HG03066 (cell line): ENCODE data around the gene TRAPPC5.

Experiments used
- ATAC-seq: cut with Tn5 transposase; IDR thresholded peaks from one replicate; pipeline ENCODE4 v1.9.1; 2021; ENCODE audit warnings: low read depth; ENCODE audit not compliant: unreplicated experiment

The TRAPPC5 gene

DNA sequence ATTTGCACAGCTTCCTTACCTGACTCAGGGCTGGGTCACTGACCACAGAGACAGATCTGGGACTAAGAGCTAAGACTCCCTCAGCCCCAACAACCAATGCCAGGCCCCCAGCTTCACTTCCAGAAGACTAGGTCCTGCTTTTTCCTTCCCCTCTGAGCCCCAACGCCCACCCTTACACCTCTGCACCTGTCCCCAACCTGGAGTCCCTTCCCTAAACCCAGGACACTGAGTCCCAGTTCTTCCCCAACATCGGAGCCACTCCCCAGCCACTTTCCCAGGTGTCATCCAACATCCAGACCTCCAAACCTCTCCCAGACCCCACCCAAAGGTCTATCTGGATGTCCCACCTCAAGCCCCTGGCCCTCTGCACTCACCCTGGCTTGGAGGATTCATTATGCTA lies 18.4 kb downstream of the TRAPPC5 start:
- ATAC-seq, result no peak

DNA sequence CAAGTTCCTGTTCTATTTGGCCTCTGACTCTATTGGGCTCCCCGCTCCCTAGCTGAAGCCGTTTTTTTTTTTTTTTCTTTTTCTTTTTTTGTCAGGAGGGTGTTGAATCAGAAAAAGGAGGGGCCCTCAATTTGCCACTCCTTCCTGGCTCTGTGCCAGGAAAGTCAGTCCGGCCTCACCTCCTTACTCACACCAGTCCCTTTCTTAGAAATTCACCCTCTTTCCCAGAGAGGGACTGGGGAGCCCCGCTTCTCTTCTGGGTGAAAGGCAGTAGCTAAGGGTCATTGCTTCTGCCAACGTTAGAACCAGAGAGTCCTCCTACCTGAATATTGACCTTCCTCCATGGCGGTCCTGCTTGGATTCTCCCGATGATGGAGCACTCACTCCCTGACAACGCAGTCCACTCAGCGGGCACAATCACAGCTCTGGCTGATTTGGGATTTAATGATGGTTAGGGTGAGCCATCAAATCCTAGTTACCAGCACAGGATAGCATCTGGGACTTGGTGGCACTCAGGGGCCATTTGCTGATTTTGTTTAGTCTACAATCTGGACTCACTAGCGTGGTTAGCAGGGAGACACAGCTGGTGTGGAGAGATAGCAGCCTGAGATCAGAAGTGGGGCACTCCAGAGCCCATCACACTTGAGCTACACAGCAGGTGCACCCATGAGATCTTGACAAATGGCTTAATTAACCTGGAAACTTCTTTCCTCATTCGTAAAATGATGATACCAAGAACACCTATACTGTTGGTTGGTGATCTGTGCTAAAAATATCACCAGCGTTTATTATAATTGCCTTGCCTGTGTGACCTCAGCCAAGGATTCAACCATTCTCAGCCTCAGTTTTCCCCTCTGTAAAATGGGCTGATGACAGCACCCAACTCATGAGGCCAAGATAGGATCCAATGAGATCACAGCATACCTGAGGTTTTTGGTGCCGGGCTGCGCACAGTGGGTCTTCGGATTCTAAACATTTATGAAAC lies 19.1 kb downstream of the TRAPPC5 start:
- ATAC-seq, result no peak

DNA sequence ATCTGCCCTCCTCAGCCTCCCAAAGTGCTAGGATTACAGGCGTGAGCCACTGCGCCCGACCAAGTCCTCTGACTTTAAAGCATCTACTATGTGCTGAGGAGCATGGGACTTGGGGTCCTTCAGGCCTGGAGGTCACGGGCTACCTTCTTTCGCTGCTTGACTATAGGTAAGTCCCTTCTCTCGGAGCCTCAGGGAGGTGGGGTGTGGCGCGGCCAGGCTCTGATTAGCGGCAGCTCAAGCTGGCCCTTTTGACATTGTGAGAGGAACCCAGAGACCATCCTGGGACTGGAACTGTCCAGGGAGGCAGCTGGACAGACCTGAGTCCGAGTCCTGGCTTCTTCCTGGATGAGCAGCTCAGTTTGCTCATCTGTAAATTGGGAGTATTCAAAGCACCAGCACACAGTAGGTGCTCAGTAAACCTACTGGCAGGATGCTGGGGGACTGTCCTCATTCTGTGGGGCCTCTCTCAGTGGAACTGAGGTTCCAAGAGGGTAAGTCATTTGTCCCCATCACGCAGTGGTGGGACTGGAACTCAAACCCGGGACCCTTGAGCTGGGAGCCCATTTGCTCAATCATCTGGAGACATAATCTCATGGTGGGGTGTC lies 20.5 kb downstream of the TRAPPC5 start:
- ATAC-seq, result no peak

DNA sequence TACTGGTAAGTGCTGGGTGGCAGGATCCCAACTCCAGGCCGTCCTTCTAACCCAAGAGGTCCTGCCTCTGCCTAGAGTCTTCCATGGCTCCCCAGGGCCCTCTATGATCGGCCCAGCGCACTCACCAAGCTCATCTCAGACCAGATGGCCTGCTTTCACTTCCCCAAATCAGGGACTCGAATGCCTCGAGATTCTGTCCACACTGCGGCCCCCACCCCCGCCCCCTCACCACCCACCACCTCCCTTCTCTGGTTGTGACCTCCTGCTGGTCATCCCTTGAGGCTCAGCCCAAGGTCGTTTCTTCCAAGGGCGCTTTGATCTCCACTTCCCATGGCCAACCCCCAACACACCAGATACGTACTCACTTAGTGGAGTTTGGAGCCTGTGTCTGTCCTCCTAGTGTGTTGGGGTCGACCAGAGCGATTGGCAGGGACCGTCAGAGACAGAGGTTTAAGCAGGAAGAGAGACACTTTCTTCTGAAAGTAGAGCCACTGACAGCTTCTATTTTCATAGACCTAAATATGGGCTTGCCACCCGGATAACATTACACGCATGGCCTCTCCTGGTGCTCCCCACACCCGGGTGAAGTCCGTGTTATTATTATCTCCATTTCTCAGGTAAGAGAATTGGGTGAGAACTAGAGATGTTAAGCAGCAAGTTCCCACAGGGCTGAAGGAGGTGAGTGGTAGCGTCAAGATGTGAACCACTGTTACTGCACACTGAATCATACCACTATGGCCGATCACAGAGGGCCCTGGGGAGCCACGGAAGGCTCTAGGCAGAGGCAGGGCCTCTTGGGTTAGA lies 21.2 kb downstream of the TRAPPC5 start, which contains the start of gene FCER2:
TSS of gene FCER2 (minus strand) at position 478 of the 804 bp plus-strand sequence. CDS start 2,371 bp downstream, outside the sequence.
- ATAC-seq, result peak; percentile 49

DNA sequence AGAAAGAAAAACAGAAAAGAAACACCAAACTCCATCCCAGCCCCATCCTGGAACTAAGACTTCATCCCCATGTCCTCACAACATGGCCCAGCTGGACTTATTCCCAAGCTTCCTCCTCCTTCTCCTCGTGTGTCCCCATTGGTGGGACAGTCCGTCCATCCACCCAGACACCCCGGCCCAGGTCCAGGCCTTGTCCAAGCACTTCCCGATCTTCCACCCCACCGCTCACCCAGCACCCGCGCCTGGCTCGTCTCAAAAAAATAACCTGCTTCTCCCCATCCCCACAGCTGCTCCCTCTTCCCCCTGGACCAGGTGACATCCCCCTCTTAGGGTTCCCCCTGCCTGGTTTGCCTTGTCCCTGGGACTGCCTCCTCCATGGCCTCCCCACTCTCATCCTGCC lies 22.7 kb downstream of the TRAPPC5 start:
- ATAC-seq, result no peak

DNA sequence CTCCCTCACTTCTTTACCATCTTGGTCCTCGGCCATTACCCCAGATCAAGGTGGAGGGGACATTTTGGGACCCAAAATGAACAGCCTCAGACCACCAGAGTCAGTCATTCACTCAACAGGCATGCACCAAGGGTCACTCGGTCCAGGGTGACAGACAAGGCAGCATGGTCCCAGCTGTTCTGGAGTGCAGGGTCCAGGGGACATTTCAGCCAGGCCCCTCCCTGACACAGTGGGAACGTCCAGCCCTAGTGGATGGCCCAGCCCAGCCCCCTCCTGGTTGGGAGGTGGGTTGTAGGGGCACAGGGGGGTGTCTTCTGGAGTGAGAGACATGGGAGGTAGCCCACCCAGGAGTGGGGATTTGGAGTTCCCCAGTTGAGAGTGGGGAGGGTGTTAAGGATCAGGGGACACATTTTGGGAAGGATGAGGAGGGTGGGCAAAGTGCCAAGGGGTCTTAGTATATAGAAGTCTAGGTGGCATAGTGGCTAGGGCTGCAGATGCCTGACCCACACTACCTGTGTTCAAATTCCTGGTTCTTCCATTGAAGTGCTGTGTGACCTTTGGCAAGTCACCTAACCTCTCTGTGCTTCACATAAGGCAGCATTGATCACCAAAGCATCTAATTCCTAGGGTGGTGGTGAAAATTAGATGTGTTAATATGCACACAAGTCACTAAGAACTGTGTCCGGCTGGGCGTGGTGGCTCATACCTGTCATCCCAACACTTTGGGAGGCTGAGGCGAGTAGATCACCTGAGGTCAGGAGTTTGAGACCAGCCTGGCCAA lies 23.8 kb downstream of the TRAPPC5 start:
- no peak for ATAC-seq

DNA sequence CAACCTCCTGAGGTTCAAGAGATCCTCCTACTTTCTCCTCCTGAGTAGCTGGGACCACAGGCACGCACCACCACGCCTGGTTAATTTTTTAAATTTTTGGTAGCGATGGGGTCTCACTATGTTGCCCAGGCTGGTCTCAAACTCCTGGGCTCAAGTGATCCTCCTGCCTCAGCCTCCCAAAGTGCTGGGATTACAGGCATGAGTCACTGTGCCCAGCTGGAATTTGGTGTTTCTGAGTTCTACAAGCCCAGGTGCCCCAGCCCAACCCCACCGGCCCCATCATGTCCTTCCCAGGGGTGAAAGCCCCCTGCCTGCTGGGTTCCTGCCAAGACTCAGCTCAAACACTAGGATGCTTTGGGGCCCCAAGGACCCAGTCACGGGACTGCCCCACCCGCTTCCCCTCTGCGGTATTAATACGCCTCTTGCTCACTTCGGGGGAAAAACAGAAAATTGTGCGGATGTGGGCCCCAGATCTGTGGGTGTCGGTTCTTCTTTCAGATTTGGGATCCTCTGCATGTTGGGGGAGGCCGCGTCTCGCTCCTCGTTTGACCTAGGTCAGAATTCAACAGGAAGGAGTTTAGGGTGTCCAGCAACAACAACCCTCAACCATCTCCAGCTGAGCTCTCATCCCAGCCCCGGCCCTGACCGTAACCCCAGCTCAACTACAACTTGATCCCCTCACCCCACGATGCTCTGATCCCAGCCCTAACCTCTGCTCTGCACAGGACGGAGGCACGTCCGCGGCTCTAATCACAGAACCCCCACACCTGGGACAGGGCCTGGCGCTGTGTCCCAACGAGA lies 25.0 kb downstream of the TRAPPC5 start:
- ATAC-seq, result no peak

DNA sequence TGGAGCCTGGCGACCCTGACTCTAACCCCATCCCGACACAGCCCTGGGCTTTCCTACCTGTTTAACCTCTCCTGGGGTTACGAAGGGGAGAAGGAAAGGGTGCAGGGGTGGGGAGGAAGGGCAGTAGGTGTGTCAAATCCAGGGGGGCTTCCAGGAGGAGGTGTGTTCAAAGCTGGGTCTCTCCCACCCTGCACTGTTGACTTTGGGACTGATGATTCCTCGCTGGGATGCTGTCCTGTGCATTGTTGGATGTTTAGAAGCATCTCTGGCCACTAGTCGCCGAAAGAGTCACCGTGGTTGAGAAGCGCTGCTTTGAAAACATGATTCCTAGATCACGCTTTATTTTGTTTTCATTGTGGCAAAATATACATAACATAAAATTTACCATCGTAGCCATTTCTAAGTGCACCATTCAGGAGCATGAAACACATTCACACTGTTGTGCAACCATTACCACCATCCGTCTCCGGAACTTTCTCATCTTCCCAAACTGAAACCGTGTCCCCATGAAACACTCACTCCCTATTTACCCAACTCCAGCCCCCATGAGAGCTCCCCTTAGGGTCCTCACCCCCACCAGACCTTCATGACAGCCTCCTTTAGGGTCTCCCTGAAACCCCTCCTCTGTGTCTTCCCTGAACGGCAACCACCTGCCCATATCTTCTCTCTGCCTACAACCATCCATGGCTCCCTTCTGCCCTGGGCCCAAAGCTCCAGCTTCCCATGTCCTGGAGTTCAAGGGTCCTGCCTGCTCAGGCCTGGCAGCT lies 25.7 kb downstream of the TRAPPC5 start:
- no peak for ATAC-seq

DNA sequence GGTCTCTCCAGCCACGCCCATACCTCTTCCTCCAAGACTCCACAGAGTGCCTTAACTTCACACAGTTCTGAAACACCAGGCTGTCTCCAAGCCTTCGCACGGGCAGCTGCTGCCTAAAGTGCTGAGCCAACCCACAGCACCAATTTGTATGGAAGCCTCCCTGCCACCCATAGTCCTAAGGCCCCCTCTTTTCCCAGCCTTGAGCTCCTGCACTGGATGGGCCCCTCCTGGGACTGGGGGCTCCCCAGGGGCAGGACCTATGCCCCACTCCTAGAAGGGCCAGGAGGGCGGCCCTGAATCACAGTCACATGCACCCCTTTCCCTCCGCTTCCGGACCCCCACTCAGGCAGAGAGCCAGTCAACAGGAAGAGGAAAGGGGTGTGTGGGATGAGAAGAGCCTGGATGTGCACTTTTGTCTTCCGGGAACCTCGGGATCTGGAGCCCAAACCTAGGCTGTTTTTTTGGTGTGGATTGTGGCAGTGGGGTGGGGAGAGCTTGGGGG lies 26.4 kb downstream of the TRAPPC5 start:
- ATAC-seq, result no peak

DNA sequence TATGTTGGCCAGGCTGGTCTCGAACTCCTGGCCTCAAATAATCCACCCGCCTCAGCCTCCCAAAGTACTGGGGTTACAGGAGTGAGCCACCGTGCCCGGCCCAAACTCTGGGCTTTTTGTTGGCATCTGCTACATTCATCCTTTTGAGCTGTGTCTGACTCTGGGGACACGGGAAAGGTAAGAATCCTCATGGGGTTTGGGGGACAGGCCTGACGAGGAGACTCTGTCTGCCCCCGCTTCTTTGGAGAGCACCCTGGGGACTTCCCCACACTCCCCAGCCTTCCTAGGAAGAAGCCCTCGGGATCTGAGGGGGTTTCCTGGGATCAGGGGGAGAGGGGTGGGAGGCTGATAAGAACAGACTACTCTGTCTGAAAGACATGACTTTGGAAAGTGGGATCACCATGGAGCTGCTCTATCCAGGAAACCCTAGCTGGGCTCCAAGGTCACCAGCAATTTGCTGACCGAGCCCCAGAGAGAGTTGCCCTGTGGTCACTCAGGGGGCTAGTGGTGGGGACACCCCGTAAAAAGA lies 29.4 kb downstream of the TRAPPC5 start:
- ATAC-seq, result no peak

DNA sequence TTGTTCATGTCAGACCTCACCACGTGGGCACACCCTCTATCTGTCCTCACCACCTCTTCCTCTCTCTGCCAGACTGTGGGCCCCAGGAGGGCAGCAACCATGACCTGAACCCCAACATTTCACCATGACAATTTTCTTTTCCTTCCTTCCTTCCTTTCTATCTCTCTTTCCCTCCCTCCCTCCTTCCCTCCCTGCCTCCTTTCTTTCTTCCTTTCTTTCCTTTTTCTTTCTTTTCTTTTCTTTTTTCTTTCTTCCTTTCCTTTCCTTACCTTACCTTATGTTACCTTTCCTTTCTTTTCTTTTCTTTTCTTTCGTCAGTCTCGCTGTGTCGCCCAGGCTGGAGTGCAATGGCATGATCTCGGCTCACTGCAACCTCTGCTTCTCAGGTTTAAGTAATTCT lies 30.0 kb downstream of the TRAPPC5 start:
- no peak for ATAC-seq

DNA sequence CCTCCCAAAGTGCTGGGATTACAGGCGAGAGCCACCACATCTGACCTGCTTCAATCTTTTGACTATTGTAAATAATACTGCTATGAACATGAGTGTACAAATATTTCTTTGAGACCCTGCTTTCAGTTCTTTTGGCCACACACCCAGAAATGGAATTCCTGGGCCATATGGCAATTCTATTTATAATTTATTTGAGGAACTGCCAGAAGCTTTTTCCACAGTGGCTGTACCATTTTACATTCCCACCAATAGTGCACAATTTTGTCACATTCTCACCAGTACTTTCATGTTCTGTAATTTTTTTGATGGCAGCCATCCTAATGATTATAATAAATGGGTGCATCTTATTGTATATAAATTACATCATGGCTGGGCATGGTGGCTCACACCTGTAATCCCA lies 35.0 kb downstream of the TRAPPC5 start:
- ATAC-seq, result no peak

DNA sequence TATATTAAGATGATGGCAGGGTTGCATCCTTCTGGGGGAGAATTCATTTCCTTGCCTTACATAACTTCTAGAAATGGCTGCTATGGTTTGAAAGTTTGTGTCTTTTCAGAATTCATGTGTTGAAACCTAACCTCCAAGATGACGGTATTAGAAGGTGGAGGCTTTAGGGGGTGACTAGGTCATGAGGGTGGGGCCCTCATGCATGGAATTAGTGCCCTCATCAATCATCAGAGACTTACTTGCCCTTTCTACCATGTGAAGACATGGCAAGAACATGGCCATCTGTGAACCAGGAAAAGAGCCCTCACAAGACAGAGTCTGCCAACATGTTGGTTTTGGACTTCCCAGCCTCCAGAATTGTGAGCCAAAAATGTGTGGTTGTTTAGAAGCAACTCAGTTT lies 36.1 kb downstream of the TRAPPC5 start:
- ATAC-seq, result no peak

DNA sequence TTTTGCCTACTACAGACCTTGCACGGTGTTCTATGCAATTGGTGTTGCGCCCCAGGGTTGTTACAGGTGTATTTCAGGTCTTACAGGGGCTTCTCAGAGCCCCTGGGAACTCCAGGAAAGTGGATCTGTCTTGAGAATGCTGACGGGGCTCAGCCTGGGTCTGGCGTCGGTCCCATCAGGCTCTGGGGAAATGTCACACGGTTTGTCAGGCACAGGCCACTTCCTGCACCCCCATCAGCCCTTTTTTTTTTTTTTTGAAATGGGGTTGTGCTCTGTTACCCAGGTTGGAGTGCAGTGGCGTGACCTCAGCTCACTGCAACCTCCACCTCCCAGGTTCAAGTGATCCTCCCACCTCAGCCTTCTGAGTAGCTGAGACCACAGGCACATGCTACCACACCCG lies 38.0 kb downstream of the TRAPPC5 start:
- no peak for ATAC-seq

DNA sequence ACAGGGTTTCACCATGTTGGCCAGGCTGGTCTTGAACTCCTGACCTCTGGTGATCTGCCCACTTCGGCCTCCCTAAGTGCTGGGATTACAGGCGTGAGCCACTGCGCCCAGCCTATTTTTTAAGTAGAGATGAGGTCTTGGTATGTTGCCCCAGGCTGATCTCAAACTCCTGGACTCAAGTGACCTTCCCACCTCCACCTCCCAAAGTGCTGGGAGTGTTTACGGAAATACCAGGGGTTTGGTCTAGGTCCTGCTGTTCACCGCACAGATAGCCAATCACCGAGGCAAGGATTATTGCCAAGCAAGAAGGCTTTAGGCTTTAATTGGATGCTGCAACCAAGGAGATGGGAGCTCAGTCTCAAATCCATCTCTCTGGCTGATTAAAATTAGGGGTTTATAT lies 39.7 kb downstream of the TRAPPC5 start:
- no peak for ATAC-seq

DNA sequence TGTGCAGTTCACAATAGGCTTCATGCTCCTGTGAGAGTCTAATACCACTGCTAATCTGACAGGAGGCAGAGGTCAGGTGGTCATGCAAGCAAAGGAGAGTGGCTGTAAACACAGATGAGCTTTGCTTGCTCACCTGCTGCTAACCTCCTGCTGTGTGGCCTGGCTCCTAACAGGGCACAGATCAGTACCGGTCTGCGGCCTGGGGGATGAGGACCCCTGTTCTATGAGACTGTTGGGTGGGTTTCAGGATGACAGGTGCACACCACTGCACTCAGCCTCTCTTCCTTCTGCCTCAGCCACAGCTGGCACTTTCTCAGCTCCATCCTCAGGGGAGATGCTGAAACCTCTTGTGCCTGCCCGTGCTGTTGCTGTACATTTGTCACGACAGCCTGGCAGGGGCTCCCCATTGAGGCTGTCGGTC lies 41.6 kb downstream of the TRAPPC5 start:
- no peak for ATAC-seq

DNA sequence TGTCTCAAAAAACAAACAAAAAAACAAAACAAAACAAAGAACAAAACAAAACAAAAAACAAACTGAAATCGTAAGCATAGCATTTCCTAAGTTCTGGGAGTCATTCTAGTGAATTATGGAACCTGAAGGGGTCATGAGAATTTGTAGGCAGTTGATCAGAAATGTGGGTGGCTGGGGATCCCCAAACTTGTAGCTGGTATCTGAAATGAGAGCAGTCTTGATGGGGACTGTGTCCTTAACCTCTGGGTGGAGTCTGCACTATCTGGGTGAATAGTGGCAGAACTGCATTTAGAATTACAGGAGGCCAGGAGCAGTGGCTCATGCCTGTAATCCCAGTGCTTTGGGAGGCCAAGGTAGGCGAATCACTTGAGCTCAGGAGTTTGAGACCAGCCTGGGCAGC lies 45.2 kb downstream of the TRAPPC5 start:
- ATAC-seq, result no peak

DNA sequence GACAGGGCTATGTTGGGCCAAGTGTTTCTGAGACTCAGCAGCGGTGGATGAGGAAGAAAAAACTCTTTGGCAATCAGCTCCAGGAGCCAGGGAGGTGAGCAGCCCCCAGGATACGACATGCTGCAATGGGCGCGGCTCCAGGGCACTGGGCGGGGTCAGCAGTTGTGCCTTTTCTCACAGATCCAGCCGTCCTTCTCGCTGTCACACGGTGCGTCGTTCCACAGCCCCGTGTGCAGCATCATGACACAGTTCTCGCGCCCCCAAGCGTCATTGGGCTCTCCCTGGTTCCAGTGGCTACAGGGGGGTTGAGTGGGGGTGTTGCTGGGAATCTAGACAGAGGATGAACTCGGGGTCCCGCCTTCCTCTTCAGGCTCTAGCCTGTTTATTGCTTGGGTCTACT lies 48.6 kb downstream of the TRAPPC5 start:
- ATAC-seq, result no peak
